Ovary (tissue), 3 donors: ENCODE results near the gene OSBPL5.

Source experiments
- CTCF ChIP-seq, 3 donors: fragments of 450-650 bp in 2 of 3; fragments of 200-600 bp in 1 of 3; IDR thresholded peaks; one replicate each; pipeline versions ENCODE4 v1.5.1 to v1.8.0; 2016 to 2022; ENCODE audit warnings: antibody characterized with exemption in 3 of 3, mild to moderate bottlenecking in 1 of 3
- EP300 ChIP-seq: sonication (generic); formaldehyde crosslinking; IDR thresholded peaks from one replicate; pipeline ENCODE4 v1.6.1; 2017; ENCODE audit warnings: antibody characterized with exemption
- POLR2A ChIP-seq: fragments of 450-650 bp; IDR thresholded peaks from one replicate; pipeline ENCODE4 v1.6.1; 2017; ENCODE audit warnings: antibody characterized with exemption, mild to moderate bottlenecking, moderate library complexity
- donor health status: DM: no; HTN: no; CAD: no.

DNA sequence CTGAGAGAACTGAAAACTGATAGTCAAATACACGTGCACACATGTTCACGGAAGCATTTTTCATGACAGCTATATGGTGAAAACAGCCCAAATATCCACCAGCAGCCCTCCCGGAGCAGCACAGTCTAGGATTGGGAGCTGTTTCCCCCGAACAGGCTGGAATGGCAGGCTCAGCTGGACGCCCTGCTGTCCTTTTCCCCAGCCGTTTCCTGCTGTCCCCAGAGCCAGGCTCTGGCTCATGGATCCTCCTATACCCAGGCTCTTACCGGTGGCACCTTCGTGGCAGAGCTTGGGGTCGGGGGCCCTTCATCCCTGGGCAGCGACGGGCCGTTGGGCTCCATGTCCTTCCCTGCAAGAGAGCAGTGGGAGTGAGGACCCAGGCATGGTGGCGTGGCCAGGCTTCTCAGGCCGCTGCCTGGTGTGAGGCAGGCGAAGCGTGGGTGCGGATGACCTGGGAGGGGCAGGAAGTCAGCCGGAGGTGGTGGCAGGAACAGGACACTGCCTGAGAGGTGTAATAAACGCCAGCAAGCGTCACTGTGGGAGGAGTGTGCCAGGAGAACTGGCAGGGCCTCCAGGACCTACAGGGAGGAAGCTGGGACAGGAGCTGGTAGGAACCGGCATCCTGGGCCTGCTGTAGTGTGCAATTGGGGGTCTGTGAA, 38.8 kb downstream of the OSBPL5 start:
- TF ChIP-seq POLR2A (no peak), CTCF (IDR thresholded peaks at IDR 0.05) (no peak), EP300 (no peak)
